Adrenal gland (tissue), 5 donors: ENCODE measurements around the gene WIPF1.

Experiments used
- POLR2A ChIP-seq, 2 donors: fragments of 450-650 bp; IDR thresholded peaks; one replicate each; pipeline ENCODE4 v1.6.1; 2017; ENCODE audit warnings: antibody characterized with exemption in 2 of 2, mild to moderate bottlenecking in 2 of 2, moderate library complexity in 1 of 2
- TF ChIP-seq, protein P1 (sequence below), 6 experiments: fragments of 450-650 bp in 4 of 6; fragments of 200-600 bp in 2 of 6; sonication (generic) in 1 of 6; IDR thresholded peaks; 1 replicate in 5 of 6; 2 replicates in 1 of 6; pipeline versions ENCODE4 v1.5.1 to v1.8.0; 2016 to 2021; ENCODE audit warnings: antibody characterized with exemption in 6 of 6, mild to moderate bottlenecking in 2 of 6, moderate library complexity in 1 of 6
- donor health status: DM: no; HTN: no; CAD: no.

DNA sequence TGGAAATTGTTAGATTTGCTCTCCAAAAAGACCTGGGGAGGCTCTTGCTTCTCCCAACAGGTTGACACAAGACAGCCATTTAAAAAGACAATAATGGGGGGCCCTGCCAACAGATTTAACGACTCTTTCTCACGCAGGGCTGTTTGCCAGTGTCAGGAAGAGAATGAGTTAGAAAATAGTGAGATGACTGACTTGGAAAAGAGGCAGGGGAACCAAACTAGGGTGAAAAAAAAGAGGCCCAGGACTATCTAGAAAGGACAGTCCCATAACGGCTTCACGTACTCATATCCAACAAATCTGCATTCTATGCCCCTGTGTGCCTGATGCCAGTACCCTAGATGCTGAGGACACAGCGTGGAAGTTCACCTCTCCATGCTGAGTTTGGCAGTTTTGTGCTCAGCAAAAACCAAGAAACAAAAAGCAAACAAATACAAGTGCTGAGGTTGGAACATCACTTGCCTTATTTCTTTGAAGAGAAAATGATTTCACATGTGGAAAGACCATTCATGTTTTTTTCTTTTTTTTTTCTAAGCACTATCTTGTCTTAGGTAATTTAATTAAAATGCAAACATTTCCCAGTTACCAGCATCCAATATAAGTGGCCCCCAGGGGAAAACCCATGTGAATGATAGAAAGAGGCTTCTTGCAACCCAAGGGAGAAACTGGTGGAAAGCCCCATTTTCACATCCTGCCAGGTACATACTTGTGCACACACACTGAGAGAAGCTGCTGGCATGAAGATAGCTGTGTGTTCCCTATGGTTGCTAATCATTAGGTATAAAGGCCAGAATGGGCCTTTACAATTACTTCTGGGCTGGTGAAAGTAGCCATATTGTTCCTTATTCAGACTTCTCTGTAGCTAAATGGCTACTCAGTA lies 10.6 kb upstream of the WIPF1 start:
- TF ChIP-seq, protein P1, sequence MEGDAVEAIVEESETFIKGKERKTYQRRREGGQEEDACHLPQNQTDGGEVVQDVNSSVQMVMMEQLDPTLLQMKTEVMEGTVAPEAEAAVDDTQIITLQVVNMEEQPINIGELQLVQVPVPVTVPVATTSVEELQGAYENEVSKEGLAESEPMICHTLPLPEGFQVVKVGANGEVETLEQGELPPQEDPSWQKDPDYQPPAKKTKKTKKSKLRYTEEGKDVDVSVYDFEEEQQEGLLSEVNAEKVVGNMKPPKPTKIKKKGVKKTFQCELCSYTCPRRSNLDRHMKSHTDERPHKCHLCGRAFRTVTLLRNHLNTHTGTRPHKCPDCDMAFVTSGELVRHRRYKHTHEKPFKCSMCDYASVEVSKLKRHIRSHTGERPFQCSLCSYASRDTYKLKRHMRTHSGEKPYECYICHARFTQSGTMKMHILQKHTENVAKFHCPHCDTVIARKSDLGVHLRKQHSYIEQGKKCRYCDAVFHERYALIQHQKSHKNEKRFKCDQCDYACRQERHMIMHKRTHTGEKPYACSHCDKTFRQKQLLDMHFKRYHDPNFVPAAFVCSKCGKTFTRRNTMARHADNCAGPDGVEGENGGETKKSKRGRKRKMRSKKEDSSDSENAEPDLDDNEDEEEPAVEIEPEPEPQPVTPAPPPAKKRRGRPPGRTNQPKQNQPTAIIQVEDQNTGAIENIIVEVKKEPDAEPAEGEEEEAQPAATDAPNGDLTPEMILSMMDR (IDR thresholded peaks at IDR 0.05): no peak
- no peak for TF ChIP-seq POLR2A (IDR thresholded peaks at IDR 0.05)
